ENCODE measurements around the gene HDAC11. TPM values are rescaled to one million over a fixed set of nuclear protein-coding genes. Genes with fewer than 3 reads are reported as not detected.

HDAC11 gene
- total RNA-seq, 1 experiment from 2014 or later, result 12.0 TPM

GRCh38 chr3:13480340-13481318, 523 bp downstream of the HDAC11 start:
- ChIA-PET POLR2A (interaction anchor here (0.6 to 1.5 kb wide), 7 partner anchors 16 to 715 kb away, joined by 3 to 7 read pairs (median 3); no protein-coding TSS in a partner anchor), CTCF (interaction anchor here (0.6 to 4.8 kb wide), 31 partner anchors 8 to 799 kb away, joined by 3 to 66 read pairs (median 4); partner anchors contain the start of genes NUP210 and WNT7A)
- DNase-seq (ENCODE audit: low spot score) (peak; percentile 49), ATAC-seq (peak; percentile 23)
- H3K27me3 Mint-ChIP-seq (ENCODE audit: low read depth), result peaks cover 19% of the 10 kb centered on the region
- peaks cover 36% of the 10 kb centered on the region for H3K4me1 Mint-ChIP-seq
- TF ChIP-seq ATF6 (CRISPR knock-in tag; IDR thresholded peaks at IDR 0.05), result no peak
- no peak for TF ChIP-seq PREB (CRISPR knock-in tag; IDR thresholded peaks at IDR 0.05; ENCODE audit: borderline replicate concordance)
- no peak for TF ChIP-seq ESRRA (CRISPR knock-in tag; IDR thresholded peaks at IDR 0.05; ENCODE audit: borderline replicate concordance)
- no peak for TF ChIP-seq MAX (CRISPR knock-in tag; IDR thresholded peaks at IDR 0.05)
- TF ChIP-seq CTCF (IDR thresholded peaks at IDR 0.05), result no peak
- TF ChIP-seq MXD4 (CRISPR knock-in tag; IDR thresholded peaks at IDR 0.05; ENCODE audit: borderline replicate concordance), result no peak
- no peak for TF ChIP-seq NR1H2 (CRISPR knock-in tag; IDR thresholded peaks at IDR 0.05)
- TF ChIP-seq ZNF281 (CRISPR knock-in tag; IDR thresholded peaks at IDR 0.05), result no peak
- no peak for TF ChIP-seq ZMAT4 (CRISPR knock-in tag; IDR thresholded peaks at IDR 0.05)
- TF ChIP-seq E2F1 (CRISPR knock-in tag; IDR thresholded peaks at IDR 0.05), result no peak
- TF ChIP-seq ZNF317 (CRISPR knock-in tag; IDR thresholded peaks at IDR 0.05; ENCODE audit: borderline replicate concordance, low read depth), result no peak
- TF ChIP-seq TEAD1 (CRISPR knock-in tag; IDR thresholded peaks at IDR 0.05), result no peak
- TF ChIP-seq TCF7 (CRISPR knock-in tag; IDR thresholded peaks at IDR 0.05; ENCODE audit: low read depth), result no peak
- no peak for TF ChIP-seq EMX1 (CRISPR knock-in tag; IDR thresholded peaks at IDR 0.05)
- no peak for TF ChIP-seq SMAD3 (CRISPR knock-in tag; IDR thresholded peaks at IDR 0.05; ENCODE audit: borderline replicate concordance)
- TF ChIP-seq NFYB (CRISPR knock-in tag; conservative IDR thresholded peaks at IDR 0.05; ENCODE audit: low read depth), result no peak
- TF ChIP-seq FOXP1 (CRISPR knock-in tag; IDR thresholded peaks at IDR 0.05; ENCODE audit: borderline replicate concordance), result no peak
- no peaks in the 10 kb centered on the region for H3K9me3 Mint-ChIP-seq
- H3K4me3 Mint-ChIP-seq, result peak overlapping the region; percentile 80
- no peaks in the 10 kb centered on the region for H3K36me3 Mint-ChIP-seq
- H3K27ac Mint-ChIP-seq, result peak overlapping the region; percentile 23; the same call in 1 of the 2 replicates
